OCI-LY3 (cell line): Measurements from ENCODE around the gene GRAMD2A.

ENCODE experiments used
- CTCF ChIP-seq: fragments of 200-600, 300-600 bp; sonication (generic); IDR thresholded peaks from 2 replicates; pipeline ENCODE4 v1.5.1; 2014; ENCODE audit warnings: antibody characterized with exemption, low read length, low read depth
- EZH2phosphoT487 ChIP-seq: fragments of 200-600 bp; shearing (Covaris generic); IDR thresholded peaks from 2 replicates; pipeline ENCODE4 v1.6.1; 2018; ENCODE audit warnings: antibody characterized with exemption, mixed run types, low read depth

- TF ChIP-seq CTCF (no peak), EZH2phosphoT487 (no peak)
Observed at GRCh38 chr15:72176743-72177142, 20.8 kb downstream of the GRAMD2A start.
